ENCODE results near the gene LSAMP. TPM values are rescaled to one million over a fixed set of nuclear protein-coding genes. Genes with fewer than 3 reads are reported as not detected.

LSAMP gene
- total and polyA plus RNA-seq, 2 of the 4 experiments (the other 2 are of a cell fraction), result 7.9 to 8.0 TPM

GRCh38 chr3:116200956-116201690, 244.2 kb downstream of the LSAMP start:
- no CpG with 5 or more reads among the region's 5 CpGs for WGBS, 2 experiments (ENCODE audit: extremely low coverage in 2 of 2, insufficient read length in 1 of 2)
- Histone ChIP-seq H4K91ac (ENCODE audit: insufficient read depth, low read depth, low read length) (no peak overlapping the region), H3K27ac (ENCODE audit: insufficient read depth, low read length) (no peak overlapping the region), H4K8ac (ENCODE audit: low read depth in 2 of 2, low read length in 2 of 2) (no peak overlapping the region), H2BK20ac (ENCODE audit: low read depth, low read length) (no peak overlapping the region), H3K4me1 (ENCODE audit: control insufficient read depth, insufficient read depth, low read length) (no peaks in the 10 kb centered on the region), H4K20me1 (ENCODE audit: insufficient read depth, low read length) (no peaks in the 10 kb centered on the region), H3K23ac (ENCODE audit: low read depth, low read length) (no peak overlapping the region), H3K9me3 (ENCODE audit: control insufficient read depth, insufficient read depth, low read length) (no peaks in the 10 kb centered on the region), H2AK9ac (replicated peaks; ENCODE audit: low read depth, low read length, poor library complexity) (no peak overlapping the region), H3K9ac (ENCODE audit: low read depth, low read length) (no peak overlapping the region), H4K5ac (ENCODE audit: low read depth, low read length) (no peak overlapping the region), H3K27me3 (ENCODE audit: control insufficient read depth, insufficient read depth, low read length) (no peaks in the 10 kb centered on the region), H2BK15ac (ENCODE audit: low read depth, low read length) (no peak overlapping the region), H3K79me1 (ENCODE audit: low read depth in 1 of 2, low read length in 2 of 2) (no peaks in the 10 kb centered on the region), H2AFZ (replicated peaks; ENCODE audit: low read length, poor library complexity) (no peak overlapping the region), H3K56ac (ENCODE audit: extremely low read depth, insufficient read depth, low read length) (no peak overlapping the region), H3K18ac (ENCODE audit: low read depth, low read length) (no peak overlapping the region), H2BK120ac (ENCODE audit: low read depth, low read length) (no peak overlapping the region), H3K14ac (replicated peaks; ENCODE audit: low read depth, low read length) (no peak overlapping the region), H3K36me3 (ENCODE audit: control insufficient read depth, insufficient read depth, low read length) (no peaks in the 10 kb centered on the region), H2AK5ac (ENCODE audit: low read depth, low read length) (no peak overlapping the region), H3K4me2 (ENCODE audit: low read depth, low read length) (no peak overlapping the region), H2BK5ac (ENCODE audit: low read depth, low read length, poor library complexity, severe bottlenecking) (no peak overlapping the region), H3K4ac (ENCODE audit: low read depth, low read length) (no peak overlapping the region), H3K9me1 (ENCODE audit: insufficient read depth, low read length) (no peaks in the 10 kb centered on the region), H3K4me3 (ENCODE audit: insufficient read depth, low read depth, low read length) (no peak overlapping the region)
- POLR2A ChIA-PET (ENCODE audit: unreplicated experiment), result no interaction called here
- no peak for TF ChIP-seq ELK1 (IDR thresholded peaks at IDR 0.05; ENCODE audit: borderline replicate concordance, low read depth, low read length)
- TF ChIP-seq RFX5 (IDR thresholded peaks at IDR 0.05; ENCODE audit: low read depth, low read length), result no peak
- TF ChIP-seq MXI1 (IDR thresholded peaks at IDR 0.05; ENCODE audit: borderline replicate concordance, low read depth, low read length), result no peak
- no peak for TF ChIP-seq FOS (IDR thresholded peaks at IDR 0.05; ENCODE audit: low read depth, low read length)
- no peak for TF ChIP-seq RCOR1 (IDR thresholded peaks at IDR 0.05; ENCODE audit: insufficient replicate concordance, low read length)
- no peak for TF ChIP-seq CEBPB (IDR thresholded peaks at IDR 0.05; ENCODE audit: low read depth, low read length)
- no peak for TF ChIP-seq SMC3 (IDR thresholded peaks at IDR 0.05; ENCODE audit: low read depth, low read length)
- no peak for TF ChIP-seq CHD1 (IDR thresholded peaks at IDR 0.05; ENCODE audit: low read depth, low read length)
- TF ChIP-seq NFE2L2 (IDR thresholded peaks at IDR 0.05; ENCODE audit: low read depth, low read length), result no peak
- TF ChIP-seq, protein P1, sequence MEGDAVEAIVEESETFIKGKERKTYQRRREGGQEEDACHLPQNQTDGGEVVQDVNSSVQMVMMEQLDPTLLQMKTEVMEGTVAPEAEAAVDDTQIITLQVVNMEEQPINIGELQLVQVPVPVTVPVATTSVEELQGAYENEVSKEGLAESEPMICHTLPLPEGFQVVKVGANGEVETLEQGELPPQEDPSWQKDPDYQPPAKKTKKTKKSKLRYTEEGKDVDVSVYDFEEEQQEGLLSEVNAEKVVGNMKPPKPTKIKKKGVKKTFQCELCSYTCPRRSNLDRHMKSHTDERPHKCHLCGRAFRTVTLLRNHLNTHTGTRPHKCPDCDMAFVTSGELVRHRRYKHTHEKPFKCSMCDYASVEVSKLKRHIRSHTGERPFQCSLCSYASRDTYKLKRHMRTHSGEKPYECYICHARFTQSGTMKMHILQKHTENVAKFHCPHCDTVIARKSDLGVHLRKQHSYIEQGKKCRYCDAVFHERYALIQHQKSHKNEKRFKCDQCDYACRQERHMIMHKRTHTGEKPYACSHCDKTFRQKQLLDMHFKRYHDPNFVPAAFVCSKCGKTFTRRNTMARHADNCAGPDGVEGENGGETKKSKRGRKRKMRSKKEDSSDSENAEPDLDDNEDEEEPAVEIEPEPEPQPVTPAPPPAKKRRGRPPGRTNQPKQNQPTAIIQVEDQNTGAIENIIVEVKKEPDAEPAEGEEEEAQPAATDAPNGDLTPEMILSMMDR (conservative IDR thresholded peaks at IDR 0.05; ENCODE audit: low read depth, low read length), result no peak
- TF ChIP-seq, protein P2, sequence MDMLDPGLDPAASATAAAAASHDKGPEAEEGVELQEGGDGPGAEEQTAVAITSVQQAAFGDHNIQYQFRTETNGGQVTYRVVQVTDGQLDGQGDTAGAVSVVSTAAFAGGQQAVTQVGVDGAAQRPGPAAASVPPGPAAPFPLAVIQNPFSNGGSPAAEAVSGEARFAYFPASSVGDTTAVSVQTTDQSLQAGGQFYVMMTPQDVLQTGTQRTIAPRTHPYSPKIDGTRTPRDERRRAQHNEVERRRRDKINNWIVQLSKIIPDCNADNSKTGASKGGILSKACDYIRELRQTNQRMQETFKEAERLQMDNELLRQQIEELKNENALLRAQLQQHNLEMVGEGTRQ (IDR thresholded peaks at IDR 0.05; ENCODE audit: low read depth, low read length), result no peak
- TF ChIP-seq MAZ (IDR thresholded peaks at IDR 0.05; ENCODE audit: borderline replicate concordance, low read depth, low read length), result no peak
- TF ChIP-seq BHLHE40 (IDR thresholded peaks at IDR 0.05; ENCODE audit: low read depth, low read length), result no peak
- ATAC-seq (ENCODE audit: low read depth), result no peak
- CTCF ChIA-PET, result no interaction called here
- in situ Hi-C loops (cut with MboI; ENCODE audit: low sequenced_read_pairs) (no loop called here), intact Hi-C loops (cut with micrococcal nuclease) (no loop called here), dilution Hi-C loops (cut with HindIII; ENCODE audit: low sequenced_read_pairs, unreplicated experiment) (no loop called here)
- DNase-seq, result no peak
- BruUV-seq (replicated peaks), result no TSS peak
